Activated naive CD4-positive, alpha-beta T cell treated with anti-CD3 and anti-CD28 coated beads, Interleukin-2, amount 50 U/mL, for 72 hours (primary cell): Measurements from ENCODE around the gene LCE3D. TPM values are rescaled to one million over a fixed set of nuclear protein-coding genes. Genes with fewer than 3 reads are reported as not detected.

Experiments used
- ATAC-seq, 2 donors: fragments of 150-1000 bp; cut with Tn5 transposase; 2 replicates each; pipeline ENCODE4 v1.10.0; 2021; ENCODE audit warnings: mild to moderate bottlenecking in 2 of 2, moderate library complexity in 2 of 2
- DNase-seq, 2 donors: peaks; one replicate each; pipeline ENCODE4 v3.0.0; 2021 to 2022; ENCODE audit warnings: low spot score in 2 of 2
- H3K27ac Mint-ChIP-seq, 2 donors: one replicate each; pipeline ENCODE4 v1.8.0; 2022; ENCODE audit warnings: mild to moderate bottlenecking in 2 of 2, mixed read lengths in 2 of 2
- H3K36me3 Mint-ChIP-seq, 2 donors: one replicate each; pipeline ENCODE4 v1.8.0; 2022; ENCODE audit warnings: mixed read lengths in 2 of 2
- H3K9me3 Mint-ChIP-seq, 2 donors: one replicate each; pipeline ENCODE4 v1.8.0; 2022; ENCODE audit warnings: mixed read lengths in 2 of 2
- total RNA-seq, 2 donors: library from RNA; stranded (reverse); gene quantifications; one replicate each; pipeline ENCODE4 v1.2.3, GENCODE V29; 2022

LCE3D gene
- total RNA-seq, 2 donors from 2014 or later: not detected

DNA sequence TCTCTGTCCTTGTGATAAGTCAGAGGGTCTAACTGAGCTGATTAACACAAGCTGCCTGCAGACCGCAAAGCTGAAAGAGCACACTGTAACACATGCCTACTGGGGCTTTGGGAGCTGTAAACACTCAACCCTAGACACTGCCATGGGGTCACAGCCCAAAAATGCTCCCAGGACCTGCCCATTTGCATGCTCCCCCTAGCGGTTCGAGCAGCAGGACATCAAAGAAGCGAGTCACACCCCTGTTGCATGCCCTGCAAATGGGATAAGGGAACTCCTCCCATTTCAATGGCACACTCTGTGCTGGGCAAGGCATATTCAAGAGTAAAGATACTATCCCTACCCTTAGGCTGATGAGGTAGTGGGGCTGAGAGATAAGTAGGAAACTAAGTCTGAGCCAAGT lies 36.5 kb downstream of the LCE3D start:
- ATAC-seq (no peak), DNase-seq (peak in 1 of 2 donors; percentile 5)
- H3K27ac Mint-ChIP-seq: no peak overlapping the region
- H3K9me3 Mint-ChIP-seq: no peaks in the 10 kb centered on the region
- no peaks in the 10 kb centered on the region for H3K36me3 Mint-ChIP-seq

DNA sequence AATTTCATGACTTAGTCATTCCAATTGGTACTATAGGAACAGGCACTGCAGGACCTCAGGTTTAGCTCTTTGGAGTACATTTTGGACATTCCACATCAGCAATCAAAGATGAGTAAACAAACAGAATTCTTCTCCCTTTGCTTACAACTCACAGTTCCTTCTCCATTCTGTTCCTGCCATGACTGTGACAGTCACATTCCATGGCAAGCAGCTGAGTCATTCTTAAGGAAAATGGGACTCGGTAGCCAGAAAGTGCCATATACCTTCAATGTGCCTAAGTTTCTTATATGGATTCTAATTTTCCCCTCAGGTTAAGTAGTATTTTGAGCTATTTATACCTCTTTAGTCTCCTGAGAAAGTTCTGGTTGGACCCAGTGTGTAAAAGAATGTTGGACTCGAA lies 40.4 kb downstream of the LCE3D start:
- no peaks in the 10 kb centered on the region for H3K9me3 Mint-ChIP-seq
- ATAC-seq: no peak
- H3K36me3 Mint-ChIP-seq: no peaks in the 10 kb centered on the region
- DNase-seq: no peak
- H3K27ac Mint-ChIP-seq: no peak overlapping the region

DNA sequence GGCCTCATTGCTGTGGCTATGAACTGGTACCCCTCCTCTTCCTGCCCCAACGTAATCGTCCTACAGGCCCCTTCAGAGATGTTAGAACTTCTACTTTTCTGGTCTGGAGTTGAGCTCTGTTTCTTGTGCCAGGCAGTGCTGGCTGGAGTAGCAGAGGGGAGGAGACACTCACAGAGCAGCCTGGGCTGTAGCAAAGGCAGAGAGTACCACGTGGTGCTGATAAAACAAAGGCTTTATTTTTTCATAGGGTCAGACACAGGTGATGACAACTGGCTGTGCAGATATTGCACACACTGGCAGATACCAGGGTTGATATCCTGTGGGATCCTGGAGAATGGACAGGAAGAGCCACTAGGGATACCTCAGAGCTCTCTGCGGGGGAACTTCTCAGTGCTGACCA lies 42.8 kb downstream of the LCE3D start:
- no peak overlapping the region for H3K27ac Mint-ChIP-seq
- ATAC-seq (no peak), DNase-seq (no peak)
- no peaks in the 10 kb centered on the region for H3K9me3 Mint-ChIP-seq
- H3K36me3 Mint-ChIP-seq: no peaks in the 10 kb centered on the region

DNA sequence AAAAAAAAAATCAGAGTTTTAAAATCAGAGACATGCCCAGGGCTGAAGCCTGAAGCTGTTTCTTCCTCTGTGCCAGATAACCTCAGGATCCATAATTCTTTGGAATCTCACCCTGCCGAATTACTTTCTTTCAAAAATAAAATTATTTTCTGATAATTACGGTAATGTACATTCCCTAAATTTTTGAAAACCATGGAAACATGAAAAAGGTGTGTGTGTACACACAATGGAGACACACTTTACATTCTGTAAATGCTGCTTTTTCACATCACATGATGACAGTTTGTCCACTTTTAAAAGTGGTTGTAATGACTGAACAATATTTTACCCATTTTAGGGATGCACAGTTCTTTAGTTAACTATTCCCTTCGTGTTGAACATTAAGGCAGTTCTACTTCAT lies 44.5 kb downstream of the LCE3D start:
- Mint-ChIP-seq H3K27ac (no peak overlapping the region), H3K36me3 (no peaks in the 10 kb centered on the region)

DNA sequence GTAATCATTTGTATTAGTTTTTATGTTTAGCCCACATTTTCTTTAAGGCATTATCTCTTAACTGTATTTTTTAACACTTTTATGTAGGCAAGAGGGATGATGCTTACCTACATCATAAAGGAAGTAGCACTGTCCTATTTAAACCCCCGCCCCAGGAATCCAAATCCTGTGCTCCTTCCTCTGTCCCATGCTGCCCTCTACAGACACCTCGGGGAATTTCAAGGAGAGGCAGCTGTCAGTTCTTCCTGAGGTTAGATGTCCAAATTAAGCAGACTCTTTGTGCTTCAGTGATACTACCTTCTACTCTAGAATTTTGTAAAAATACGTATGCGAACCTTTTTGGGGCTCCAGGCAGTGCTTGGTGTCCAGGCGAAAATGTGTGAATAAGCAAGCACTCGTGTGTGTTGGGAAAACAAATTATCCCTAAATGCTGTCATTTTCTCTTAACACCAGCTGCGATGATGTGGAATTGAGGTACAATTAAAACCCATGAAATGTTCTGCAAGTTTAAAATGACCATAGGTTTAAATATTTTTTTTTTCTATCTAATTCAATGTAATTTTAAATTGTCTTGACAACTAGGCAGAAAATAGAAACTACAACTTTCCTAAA lies 46.9 kb downstream of the LCE3D start:
- peak in 1 of 2 donors; percentile 63 for DNase-seq
- H3K9me3 Mint-ChIP-seq: no peaks in the 10 kb centered on the region
- no peak overlapping the region for H3K27ac Mint-ChIP-seq
- no peaks in the 10 kb centered on the region for H3K36me3 Mint-ChIP-seq
- ATAC-seq: no peak

More for the DNA sequence above, 44.5 kb downstream of the LCE3D start:
- DNase-seq (no peak), ATAC-seq (no peak)
- no peaks in the 10 kb centered on the region for H3K9me3 Mint-ChIP-seq

Other genes starting within 250 kb of the LCE3D start
- gene FLG2, start 220.5 kb downstream of the LCE3D start, total RNA-seq: not detected
- gene CRNN, start 166.3 kb downstream of the LCE3D start, total RNA-seq: not detected
- gene LCE5A, start 69.7 kb downstream of the LCE3D start, total RNA-seq: not detected
- not detected for gene CRCT1, start 66.0 kb downstream of the LCE3D start, total RNA-seq
- not detected for gene LCE3E, start 13.7 kb downstream of the LCE3D start, total RNA-seq
- gene LCE3C, start 19.7 kb upstream of the LCE3D start, total RNA-seq: not detected
- not detected for gene LCE3B, start 33.3 kb upstream of the LCE3D start, total RNA-seq
- gene LCE3A, start 42.6 kb upstream of the LCE3D start, total RNA-seq: not detected
- gene LCE2D, start 82.9 kb upstream of the LCE3D start, total RNA-seq: not detected
- gene LCE2C, start 94.8 kb upstream of the LCE3D start, total RNA-seq: not detected
- not detected for gene LCE2B, start 105.6 kb upstream of the LCE3D start, total RNA-seq
- gene LCE2A, start 117.8 kb upstream of the LCE3D start, total RNA-seq: not detected
- not detected for gene LCE4A, start 127.6 kb upstream of the LCE3D start, total RNA-seq
- gene KPRP, start 177.5 kb upstream of the LCE3D start, total RNA-seq: not detected
- not detected for gene LCE1F, start 194.6 kb upstream of the LCE3D start, total RNA-seq
- gene LCE1E, start 205.7 kb upstream of the LCE3D start, total RNA-seq: not detected
- gene LCE1D, start 216.2 kb upstream of the LCE3D start, total RNA-seq: not detected
- gene LCE1C, start 226.1 kb upstream of the LCE3D start, total RNA-seq: not detected
- not detected for gene LCE1B, start 231.5 kb upstream of the LCE3D start, total RNA-seq
- not detected for gene LCE1A, start 247.0 kb upstream of the LCE3D start, total RNA-seq